ENCODE measurements around the gene SUPT3H.

SUPT3H gene

GRCh38 chr6:44820321-44820720, 557.4 kb downstream of the SUPT3H start:
- DNase-seq: no peak

DNA sequence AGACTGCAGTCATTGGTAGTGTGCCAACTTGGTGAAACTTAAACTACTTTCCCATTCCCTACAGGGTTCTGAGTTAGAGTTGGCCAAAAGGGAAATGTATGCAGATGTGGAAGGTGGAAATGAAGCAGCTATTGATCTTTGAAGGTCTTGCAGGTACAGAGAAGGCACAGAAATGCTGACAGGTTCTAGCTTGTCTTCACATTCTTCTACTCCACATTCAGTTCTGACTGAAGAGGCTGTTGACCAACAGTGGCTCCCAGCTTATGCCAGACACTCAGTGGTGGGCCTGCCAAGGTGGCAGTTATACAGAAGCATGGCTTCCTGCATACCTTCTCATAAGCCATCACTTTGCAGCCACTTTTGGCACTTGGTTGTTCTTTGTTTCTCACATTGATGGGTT, 566.3 kb downstream of the SUPT3H start:
- no peak for DNase-seq

DNA sequence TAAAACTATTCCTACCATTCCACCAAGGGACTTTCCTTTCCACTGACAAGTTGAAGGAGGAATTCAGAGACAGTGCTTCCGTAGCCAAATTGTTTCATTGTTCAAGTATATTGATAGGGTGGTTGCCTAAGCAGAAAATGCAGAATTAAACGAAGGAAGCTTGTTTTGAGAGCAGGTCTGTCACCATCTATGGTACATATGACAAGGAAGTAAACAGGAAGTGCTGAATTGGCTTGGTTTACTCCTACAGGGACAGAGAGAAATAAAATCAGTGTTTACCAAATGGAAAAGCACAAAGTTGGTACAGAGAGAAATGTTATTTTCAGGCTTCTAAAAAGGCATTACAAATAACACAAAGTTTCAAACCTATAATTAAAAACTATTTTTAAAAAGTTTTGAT, 568.5 kb downstream of the SUPT3H start:
- no peak for DNase-seq

DNA sequence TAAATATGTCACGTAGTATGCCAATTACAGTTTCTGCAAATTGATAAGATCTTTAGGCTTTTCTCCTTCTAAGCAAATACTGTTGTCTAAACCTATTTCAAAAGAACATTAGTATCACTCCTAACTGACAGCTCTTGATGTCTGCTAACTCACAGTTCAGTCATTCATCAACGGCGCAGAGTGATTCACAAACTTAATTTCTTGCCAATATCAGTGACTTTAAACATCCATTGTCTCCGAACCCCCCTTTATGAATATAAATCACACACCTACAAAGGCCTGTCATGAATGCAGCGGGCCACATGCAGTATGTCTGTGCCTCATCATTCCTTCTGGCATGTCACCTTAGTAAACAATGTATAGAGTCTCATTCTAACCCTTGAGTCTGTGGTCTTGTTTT, 569.6 kb downstream of the SUPT3H start:
- DNase-seq: no peak

DNA sequence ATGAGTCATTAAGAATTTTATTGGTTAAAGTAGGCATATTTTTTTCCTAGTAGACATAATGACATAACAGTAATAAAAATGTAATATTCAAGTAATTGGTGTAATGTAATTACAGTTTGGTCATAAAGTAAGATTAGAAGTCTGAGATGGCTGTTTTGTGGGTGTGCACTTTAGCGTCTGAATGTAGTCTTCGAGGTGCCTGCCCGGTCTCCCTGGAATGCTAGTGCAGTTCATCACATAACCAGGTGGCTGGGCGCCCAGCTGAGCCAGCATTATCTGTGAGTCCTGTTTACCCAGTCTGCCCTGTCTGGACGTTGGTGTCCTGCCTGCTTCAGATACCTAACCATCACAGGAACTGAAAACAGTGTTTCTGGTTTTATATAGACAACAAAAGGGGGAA, 571.1 kb downstream of the SUPT3H start:
- DNase-seq: no peak

- DNase-seq: no peak
Measured at GRCh38 chr6:44805238-44805846, 572.4 kb downstream of the SUPT3H start.

DNA sequence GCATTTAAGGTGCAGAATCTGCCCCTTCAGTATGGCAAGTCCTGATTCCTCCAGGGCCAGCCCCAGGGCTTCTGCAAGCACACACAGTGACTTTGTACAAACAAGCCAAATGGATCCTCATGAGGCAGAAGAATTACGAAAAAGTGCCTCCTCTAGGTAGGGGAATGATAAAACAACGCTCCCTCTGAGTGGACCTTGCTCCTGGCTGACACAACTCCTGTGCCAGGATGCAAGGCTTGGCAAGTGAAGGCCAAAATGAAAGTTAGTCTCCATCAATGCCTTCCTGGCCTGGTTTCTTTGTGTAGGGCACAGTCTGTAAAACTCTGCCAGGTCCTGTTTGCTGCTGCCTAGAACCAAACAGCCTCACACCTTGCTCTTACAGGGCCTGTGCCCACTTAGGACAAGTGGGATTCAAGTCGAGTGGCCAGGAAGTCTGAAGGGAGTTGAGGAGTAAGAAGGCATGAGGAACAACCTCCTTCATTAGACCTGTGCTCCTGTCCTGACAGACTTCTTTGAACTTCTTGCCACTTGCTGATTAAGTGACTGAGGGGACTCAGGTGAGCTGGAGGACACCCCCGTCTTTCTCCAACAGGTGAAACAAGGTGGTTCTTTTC, 573.1 kb downstream of the SUPT3H start:
- no peak for DNase-seq

DNA sequence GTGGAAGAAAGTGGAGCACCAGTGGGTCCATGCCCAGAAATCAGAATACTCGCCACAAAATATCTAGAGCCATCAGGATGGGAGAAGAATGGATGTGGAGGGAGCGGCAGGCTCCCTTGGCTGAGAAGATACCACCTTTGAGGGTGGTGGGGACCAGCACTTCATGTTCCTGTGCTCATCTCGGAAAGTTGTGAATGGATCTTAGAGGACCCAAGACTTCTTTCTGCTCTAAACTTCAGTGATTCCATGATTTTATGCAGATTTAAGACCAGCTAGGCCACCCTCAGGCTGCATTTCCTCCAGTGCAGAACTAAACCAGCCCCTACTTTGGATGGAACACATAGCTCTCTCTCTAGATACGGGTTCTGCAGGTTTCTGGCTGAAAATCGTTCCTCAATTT, 573.7 kb downstream of the SUPT3H start:
- DNase-seq: no peak

DNA sequence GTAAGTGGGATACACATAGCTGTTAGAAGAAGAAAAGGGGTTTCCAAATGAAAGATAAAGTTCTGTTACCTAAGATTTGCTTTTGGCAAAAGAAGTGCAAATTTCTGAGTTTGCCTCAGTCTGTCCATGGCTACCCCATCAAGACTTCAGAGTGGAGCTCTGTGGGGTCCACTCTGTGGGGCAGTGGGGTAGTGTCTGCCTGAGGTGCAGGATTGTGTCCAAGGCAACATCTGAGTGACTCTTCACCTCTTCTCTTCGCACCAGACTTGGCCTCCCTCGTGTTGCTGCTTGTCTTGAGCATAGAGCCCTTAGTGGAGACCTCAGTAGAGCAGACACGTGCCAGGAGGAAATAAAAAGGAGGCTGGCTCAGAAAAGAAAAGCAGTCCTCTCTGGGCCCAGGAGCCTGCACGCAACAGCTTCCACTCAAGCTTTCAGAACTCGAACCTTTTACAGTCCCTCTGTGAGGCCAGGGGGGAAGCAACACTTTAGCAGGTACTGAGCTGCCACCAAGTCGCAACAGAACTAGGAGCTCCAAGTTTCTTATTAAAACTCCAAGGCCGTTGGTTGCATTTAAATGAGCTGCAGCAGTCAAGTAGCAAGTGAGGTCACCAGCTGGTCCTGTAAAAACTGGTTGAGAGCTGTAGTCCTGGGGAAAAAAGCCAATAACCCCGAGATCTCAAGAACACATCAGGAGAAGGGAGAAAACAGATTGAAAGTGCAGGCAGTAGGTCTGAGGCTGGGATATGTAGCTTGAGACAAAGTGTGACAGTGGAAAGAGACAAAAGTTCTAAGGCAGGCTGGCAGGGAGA, 576.7 kb downstream of the SUPT3H start:
- DNase-seq: no peak

DNA sequence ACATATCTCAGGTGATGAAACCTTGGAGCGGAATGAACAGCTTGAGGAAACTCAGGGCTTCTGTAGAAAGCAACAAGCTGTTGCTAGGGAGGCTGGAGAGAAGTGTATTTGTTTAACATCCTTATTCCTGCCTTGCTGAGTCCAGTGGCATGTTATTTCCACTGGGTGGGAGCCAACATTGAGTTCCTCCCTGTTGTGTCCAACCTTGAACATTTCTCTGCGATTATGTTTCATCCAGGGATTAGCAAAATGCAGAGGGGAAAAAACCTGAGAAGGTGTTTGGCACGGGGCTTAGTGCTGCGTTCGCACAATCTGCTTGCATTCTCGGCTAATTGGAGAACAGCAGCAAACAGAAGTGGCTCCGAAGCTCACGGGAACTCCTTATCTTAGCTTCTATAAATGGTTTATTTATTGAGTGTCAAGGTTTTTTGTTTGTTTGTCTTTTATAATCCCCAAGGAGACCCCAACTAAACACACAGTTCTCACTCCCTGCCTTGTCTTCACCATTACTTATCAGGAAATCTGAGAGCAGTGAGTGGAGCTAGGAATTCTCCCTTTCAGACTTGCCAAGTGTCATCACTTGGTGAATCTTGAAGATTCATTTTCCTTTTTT, 577.5 kb downstream of the SUPT3H start:
- DNase-seq: no peak

- DNase-seq: no peak
Measured at GRCh38 chr6:44797746-44798145, 580.0 kb downstream of the SUPT3H start.

- DNase-seq: no peak
Measured at GRCh38 chr6:44795326-44795725, 582.4 kb downstream of the SUPT3H start.

DNA sequence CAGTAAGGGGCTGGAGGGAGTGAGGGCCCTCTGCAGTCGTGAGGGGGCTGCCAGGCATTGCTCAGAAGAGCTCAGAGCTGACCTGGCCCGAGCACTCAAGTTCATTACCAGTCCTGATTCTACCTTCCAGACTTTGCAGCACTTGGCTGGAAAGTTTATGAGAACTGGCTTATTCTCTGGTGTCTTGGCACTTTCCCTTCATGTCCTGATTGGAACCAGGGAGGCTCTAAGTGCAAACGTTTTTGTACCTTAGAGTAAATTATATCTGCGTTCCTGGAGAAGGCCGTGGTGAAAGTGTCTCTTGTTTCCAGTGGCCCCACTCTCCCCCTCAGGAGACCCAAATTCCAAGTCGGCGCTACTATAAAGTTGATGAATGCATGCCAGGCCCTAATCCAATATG, 587.9 kb downstream of the SUPT3H start:
- DNase-seq: no peak

GRCh38 chr6:44789061-44789460, 588.7 kb downstream of the SUPT3H start:
- no peak for DNase-seq

- no peak for DNase-seq
Measured at GRCh38 chr6:44788387-44788981, 589.2 kb downstream of the SUPT3H start.

DNA sequence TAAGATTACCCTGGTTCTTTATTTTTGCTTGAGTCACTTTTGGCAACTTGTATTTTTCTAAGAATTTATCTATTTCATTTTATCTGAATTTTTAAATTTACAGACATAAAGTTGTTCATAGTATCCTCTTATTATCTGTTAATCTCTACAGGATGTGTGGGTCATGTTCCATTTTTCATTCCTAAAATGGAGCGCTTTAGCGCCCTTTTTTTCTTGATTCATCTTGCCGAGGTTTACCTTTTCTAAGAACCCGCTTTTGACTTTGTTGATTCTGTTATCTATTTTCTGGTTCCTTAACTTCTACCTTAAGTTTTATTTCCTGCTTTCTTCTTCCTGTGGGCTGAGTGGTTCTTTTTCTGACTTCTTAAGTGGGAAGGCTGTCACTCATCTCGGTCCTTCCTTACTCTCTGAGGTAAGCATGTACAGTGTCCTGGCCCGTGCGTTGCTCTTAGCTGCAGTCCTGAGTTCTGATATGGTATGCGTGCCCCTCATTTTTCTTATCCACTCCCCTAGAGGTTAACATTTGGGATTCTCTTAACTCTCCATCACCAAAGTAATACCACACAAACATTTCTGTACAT, 590.4 kb downstream of the SUPT3H start:
- no peak for DNase-seq

DNA sequence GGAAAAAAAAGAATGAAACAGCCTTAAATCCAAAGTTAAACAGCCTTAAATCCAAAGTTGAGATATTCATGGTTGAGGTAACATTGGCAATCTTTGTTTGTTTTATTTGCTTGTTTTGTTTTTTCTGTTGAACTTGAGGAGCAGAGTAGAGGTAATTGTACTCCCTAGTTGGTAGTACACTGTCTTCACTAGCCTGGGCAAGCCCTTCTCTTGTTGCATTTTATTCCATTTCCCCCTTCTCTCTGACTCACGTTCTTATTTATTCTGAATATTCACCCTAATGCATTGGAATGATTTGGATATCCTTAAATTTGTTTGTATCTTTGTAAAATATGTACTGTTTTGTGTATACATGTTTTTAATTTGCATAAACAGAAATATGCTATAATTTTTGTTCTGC, 592.6 kb downstream of the SUPT3H start:
- no peak for DNase-seq

DNA sequence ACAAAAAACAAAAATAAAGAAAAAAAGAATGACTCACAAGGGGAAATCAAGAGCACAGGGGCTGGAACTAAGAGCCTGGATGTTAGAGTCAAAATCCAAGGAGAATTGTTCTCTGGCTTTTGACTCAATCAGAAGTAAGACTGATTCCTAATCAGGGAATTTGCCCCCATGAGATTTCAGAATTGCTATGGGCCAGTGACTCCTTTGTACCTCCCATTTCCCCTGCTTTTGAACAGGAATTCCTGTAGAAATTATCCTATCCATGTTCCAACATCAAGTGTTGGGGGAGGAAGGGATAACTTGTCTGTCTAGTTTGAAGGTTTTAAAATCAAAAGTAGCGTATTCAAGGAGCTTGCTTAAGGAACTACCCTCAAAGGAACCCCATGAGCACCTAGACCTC, 593.5 kb downstream of the SUPT3H start:
- DNase-seq: no peak

DNA sequence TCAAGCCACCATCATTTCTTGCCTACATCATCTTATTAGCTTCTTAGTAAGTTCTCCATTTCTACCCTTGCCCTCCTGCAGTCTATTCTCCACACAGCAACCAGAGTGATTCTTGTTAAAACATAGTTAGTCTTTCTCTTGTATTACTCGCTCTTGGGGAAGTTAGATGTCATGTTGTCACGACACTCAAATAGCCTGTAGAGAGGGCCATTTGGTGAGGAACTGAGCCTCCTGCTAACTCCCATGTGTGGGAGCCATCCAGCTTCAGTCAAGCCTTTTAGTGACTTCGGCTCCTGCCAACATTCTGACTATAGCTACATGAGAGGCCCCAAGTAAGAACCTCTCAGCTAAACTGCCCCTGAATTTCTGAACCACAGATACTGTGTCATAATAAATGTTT, 594.8 kb downstream of the SUPT3H start:
- DNase-seq: no peak

DNA sequence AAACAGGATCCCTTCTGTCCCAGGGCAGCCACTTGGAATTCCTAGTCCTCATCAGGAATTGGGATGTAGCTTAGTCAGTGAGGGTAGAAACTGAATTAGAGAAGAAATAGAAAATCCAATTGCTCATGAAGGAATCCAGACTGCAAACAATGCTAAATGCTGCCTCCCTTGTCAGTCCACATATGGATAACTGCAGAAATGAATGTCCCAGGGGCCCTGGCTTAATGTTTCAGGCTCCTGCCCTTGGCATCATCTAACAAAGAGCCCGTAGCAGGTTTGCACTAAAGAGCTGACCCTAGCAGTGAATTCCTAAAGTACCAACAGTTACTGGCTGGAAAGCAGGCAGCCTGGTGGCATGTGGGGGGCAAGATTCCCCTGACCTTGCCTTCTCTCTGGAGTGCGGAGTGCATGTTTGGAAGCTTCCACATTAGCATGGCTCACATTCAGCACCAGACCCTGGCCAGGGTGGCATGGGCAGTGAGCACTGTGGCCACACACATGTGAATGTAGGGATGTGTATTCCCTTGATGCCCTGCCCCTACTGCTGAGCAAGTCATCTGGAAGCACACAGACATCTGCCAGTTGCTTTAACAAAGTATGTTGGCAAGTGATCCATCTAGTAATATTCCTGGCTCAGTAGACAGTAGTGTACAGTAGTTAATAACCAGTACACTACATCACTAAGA, 595.7 kb downstream of the SUPT3H start:
- no peak for DNase-seq

DNA sequence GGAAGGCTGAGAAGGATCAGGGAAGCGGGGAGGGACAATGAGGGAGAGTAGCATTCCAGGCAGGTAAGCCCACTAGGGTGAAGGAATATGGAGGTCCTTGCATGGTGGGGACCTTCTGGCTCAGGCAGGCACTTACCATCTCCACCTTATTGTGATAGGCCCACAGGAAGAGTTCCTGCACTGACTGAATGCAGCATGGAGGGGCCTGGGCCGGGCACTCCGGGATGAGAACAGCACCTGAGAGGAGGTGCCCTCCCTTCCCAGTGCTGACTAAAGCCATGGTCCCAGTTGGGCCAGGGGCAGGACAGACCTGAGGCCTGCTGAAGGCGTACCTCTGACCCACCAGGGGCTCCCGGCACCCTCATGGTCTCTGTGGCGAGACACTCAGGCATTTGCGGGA, 597.6 kb downstream of the SUPT3H start:
- no peak for DNase-seq

GRCh38 chr6:44779130-44779826, 598.5 kb downstream of the SUPT3H start:
- no peak for DNase-seq
